NCI-H345 treated with DMSO at 0.1 percent for 48 hours (cell line): ENCODE measurements around the gene RGP1.

Experiments used
- DNase-seq: peaks from one replicate; lab custom pipeline; 2025; ENCODE audit not compliant: unreplicated experiment; lab: John Stamatoyannopoulos, UW

Gene RGP1

DNA sequence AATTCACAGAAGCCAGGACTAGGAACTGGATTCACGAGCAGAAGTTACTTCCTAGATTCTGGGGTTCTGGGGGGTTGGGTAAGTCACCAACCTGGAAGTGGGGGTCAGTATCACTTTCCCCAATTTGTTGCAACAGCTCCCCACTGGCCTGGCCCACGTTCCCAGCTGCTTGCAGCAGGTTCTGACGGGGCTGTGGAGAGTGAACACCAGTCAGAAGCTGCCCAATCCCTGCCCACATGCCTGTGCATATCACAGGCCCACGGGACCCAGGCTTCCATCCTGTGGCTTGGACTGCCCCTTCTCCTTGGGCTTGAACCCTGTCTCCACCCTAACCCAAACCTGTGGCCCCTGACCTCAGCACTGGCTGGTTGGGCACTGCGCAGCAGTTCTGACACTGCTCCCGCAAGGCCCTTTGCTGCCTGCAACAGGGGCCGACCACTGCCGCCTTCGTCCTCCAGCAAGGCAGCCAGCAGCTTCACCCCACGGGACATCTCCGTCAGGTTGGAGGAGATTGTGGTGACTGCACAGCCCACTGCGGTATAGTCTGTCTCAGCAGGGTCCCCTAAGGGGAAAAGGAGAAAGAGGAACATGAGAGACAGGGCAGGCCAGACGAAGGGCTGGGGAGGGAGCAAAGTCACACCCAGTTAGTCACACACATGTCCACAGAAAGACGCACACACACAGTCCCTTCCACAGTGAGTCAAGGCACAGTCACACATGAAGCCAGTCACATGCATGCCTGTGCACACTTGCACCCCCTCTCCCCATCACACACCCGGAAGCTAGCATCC lies 30.2 kb upstream of the RGP1 start:
- DNase-seq: no peak

DNA sequence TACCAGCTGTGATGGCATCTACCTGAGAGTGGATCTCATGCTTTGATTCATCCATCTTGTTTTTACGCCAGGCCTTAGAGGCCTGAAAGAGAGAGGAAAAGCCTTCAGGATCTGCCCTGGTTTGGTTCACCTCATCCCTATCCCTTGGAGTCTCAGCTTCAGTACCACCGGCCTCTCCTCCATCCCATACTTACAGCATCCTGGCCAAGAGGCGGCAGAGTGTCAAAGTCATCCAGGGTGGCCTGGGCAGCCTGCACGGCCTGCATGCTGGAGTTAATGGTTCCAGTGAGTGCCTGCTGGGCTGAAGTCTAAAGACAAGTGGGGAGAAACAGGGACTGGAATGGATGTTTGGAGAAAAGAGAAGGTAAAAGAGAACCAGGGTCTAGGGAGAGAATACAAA lies 29.5 kb upstream of the RGP1 start:
- DNase-seq: no peak

DNA sequence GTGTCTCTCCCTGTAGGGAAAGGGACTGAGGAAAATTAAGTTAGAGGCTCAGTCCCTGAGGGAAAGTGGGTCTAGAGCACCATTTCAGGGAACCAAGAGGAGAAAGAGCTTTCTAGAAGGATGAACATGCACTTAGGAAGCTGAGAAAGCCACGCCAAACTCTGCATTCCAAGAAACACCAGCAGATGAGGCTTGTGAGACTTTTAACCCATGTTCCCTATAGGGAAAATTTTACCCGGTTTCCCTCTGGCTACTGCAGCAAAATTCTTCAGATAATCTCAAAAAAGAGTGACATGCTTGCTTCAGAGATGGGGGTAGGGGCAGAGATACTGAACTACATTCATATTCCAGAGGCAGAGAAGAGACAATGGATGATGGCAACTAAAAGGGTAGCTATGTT lies 25.7 kb upstream of the RGP1 start:
- DNase-seq: no peak

DNA sequence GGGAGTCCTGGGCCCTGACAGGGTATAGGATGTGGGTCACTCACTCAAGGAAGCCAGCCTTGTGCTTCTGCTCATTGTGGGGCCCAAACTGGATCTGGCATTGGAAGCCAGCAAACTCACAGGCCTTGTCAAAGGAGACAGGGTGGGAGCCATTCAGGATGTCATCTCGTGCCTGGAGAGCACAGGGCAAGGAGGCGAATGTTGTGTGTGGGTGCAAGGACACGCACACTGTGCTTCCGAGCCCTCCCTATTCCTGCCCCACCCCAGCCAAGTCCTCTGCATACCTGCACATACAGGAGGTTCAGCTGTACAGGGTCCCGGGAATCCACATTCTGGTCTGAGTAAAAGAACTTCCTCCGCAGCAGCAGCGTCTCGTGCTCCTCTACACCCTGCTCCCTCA lies 25.2 kb upstream of the RGP1 start:
- DNase-seq: no peak

DNA sequence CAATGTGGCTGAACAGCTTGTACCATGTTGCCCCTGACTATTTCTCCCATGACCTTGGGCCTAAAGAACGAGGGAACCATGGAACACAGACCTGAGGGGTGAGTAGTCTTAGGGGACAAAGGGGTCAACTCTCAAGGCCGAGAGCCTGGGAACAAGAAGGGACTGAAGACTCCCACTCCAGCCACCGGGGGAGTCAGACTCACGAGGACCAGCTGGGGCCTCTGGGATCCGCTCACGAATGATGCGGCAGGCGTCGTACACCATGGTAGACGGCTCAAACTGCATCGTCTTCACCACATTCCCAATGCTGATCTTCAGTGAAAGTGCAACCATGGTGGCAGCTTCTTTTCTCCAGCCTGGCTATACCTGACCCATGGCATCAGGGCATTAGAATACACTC lies 23.7 kb upstream of the RGP1 start:
- no peak for DNase-seq

DNA sequence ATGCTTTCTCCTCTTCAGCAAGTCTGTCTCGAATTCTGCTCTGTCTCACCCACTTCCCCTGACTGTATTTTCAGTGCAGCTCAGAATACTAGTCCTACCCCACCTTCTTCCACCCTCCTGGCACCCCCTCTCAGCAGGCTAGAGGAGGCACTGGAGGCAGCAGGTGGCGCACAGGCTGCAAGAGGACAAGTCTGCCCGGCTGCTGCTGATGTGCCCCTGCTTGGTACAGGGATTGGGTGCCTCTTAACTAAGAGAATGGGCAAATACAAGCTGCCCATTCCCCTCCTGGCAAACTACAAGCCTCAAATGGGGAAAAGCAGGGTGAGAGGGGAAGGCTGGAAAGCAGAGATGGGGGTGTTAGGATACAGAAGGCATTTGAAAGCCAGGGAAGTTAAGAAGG lies 22.2 kb upstream of the RGP1 start:
- no peak for DNase-seq

DNA sequence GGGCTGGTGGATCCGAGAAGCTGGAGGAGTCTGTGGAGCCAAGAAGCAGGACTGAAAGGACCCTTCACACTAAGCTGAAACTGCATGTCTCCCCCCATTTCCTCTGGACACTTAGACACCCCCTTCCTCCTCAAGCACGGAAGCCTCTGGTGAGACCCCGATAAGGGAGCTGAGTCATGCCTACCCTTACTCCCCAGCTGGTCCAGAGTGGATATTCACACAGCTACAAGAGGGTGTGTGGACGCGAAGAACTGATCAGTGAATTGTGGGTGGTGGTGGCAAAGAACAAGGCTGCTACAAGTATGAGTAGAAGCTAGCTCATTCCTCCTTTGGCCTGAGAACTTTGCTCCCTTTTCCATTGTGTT lies 21.4 kb upstream of the RGP1 start:
- DNase-seq: no peak

DNA sequence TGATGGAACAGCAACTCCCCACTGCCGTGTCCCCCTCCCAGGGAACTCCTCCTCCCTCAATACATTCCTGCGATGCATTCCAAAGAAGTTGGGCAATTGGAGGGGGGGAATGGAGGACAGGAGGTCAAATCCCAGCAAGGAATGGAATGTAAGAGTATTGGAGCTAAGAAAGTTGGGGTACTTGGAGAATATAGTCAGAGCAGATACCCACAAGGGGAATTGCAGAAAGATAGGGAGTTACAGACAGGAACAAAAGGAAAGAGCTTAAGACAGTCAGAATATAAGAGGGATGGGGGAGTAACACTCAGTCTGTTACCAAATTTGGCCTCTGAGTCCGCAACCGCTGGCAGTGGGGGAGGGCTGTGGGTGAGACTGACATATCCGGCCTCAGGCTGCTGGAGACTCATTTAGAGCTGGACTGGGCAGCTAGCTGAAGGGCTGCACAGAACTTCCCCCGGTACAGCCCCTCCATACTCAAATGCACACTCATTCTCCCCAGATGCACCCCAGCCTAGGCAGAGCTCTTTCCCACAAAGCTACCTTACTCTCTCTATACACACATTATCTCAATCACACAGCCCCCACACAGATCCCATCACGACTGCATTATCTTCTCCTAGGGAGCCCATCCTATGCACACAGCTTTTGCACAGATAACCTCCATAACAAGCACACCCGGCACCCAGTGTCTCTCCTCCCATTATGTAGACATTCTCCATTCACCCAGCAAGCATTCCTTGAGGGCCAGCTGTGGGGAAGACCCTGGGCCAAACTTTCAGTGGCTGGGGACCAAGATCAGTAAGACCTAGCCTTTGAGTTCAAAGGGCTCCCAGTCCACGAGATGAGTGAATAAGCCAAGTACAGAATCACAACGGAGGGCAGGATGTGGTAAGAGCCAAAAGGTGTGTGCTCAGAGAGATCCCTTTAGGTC lies 20.8 kb upstream of the RGP1 start:
- no peak for DNase-seq

DNA sequence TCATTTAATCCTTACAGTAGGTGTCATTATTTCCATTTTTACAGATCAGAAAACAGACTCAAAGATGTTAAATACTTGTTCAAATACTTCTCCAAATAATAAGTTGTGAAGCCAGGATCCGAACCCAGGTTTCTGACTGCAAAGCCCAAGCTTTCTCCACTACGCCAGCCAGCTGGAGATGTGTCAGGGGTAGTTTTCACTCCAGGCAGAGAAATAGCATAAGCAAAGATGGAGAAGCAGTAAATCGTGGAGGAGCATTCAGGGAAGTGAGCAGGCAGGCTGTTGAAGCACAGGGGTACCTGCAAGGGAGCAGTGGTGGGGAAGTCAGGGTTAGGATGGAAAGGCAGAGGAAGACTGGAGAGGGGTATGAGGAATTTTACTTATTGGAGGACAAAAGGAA lies 20.0 kb upstream of the RGP1 start:
- DNase-seq: no peak

DNA sequence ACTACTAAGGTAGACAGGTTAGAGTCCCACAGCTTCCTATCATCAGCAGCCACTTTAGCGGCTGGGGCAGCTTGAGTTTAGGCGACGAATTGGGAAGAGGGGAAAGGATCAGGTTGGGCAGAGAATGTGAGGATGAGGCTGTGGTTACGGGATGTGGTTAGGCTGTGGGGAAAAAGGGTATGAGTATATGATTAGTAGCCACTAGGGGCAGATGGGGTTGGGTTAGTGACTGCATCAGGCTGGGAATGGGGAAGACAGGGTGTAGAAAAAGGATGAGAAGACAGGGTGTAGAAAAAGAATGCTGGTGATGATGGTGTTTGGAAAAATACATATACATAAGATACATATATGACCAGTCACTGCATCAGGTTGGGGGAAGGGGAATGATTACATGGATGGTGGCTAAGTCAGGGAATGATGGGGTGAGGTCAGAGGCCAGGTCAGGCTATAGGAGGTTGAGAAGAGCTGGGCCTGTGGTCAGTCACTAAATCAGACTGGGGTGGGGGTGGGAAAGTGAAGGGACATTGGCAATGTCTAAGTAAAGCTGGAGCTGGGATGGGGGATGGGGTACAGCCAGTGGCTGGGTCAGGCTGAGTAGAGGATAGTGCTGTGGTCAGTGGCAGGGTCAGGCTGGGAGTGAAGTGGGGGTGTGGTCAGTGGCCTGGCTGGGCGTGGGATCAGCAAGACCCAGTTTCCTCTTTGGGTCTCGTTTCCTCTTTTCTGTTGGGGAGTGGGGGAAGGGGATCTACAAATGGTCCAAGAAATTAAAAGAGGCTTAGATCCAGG lies 19.2 kb upstream of the RGP1 start:
- no peak for DNase-seq

DNA sequence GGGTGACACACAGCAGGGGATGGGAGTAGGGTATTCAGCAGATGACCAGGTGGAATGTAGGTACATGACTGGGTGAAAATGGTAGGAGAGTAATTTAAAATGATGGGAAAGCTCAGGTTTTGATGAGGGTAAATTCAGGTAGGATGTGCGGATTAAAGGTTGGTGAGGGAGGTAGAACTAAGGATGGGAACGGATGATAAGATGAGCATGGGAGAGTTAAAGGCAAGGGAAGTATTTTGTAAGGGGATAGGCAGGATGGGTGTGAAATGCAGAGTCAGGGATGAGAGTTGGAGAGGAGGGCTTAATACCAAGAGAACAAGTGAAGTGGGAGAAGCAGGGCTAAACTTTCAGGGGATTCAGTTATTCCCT lies 18.6 kb upstream of the RGP1 start:
- DNase-seq: no peak

DNA sequence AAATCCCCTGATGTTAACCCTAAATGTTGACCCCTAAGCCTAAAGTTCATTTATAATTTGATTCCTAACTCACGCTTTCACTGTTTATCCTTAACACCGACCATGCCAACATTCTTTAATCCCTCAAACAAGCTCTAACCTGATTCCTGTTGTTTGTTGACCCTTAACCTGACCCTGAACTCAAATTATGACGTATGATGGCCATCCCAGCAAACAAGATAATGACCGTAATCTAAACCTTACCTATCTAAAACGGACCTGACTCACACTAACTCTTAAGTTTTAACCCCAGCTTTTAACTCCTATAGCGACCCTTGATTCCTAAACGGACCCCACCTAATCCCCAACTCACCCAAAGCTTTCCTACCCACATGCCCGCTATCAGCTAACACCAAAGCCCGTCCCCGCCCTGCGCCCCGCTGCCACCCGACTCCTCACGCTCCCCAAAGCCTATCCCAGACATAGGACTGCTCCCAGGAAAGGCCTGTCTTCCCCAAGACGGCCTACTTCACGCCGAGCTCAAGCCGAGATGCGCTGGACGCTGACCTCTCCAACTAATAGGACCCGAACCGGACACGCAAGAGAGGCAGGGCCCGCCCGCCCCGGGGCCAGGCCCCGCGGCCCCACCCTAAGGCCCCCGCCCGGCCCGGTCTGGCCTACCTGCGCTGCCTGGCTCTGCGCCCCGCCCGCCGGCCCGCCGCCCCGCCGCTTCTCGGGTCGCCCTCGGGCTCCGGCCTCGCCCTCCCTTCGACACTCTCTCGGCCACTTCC lies 17.5 kb upstream of the RGP1 start:
- DNase-seq: no peak

DNA sequence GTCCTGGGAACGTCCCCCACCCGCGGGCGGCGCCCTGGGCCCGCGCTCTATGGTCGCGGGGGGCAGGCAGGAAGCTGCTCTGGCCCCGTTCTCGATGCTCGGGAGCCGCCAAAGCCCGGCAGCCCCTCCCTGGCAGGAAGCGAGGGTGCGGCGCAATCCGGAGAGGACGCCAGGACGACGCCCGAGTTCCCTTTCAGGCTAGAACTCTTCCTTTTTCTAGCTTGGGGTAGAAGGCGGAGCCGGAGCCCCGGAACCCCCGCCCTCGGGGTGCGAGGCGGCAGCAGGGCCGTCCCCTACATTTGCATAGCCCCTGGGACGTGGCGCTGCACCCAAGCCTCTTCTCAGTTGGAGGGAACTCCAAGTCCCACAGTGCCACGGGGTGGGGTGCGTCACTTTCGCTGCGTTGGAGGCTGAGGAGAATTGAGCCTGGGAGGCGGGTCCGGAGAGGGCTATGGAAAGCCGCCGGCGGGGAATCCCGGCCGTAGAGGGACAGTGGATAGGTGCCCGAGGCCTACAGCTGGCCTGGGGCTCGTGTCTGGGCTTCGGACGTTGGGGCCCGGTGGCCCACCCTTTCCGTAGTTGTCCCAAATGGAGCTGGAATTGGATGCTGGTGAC lies 16.8 kb upstream of the RGP1 start, which contains the start of the genes CREB3 and TLN1:
Gene CREB3, plus strand, starts transcription at position 482 of the 615 bp plus-strand sequence. Its CDS starts 107 bp downstream, at position 589.
Gene TLN1, minus strand, starts transcription at position 11 of the 615 bp plus-strand sequence. CDS start 6,501 bp downstream, outside the sequence.
- peak; percentile 96 for DNase-seq

DNA sequence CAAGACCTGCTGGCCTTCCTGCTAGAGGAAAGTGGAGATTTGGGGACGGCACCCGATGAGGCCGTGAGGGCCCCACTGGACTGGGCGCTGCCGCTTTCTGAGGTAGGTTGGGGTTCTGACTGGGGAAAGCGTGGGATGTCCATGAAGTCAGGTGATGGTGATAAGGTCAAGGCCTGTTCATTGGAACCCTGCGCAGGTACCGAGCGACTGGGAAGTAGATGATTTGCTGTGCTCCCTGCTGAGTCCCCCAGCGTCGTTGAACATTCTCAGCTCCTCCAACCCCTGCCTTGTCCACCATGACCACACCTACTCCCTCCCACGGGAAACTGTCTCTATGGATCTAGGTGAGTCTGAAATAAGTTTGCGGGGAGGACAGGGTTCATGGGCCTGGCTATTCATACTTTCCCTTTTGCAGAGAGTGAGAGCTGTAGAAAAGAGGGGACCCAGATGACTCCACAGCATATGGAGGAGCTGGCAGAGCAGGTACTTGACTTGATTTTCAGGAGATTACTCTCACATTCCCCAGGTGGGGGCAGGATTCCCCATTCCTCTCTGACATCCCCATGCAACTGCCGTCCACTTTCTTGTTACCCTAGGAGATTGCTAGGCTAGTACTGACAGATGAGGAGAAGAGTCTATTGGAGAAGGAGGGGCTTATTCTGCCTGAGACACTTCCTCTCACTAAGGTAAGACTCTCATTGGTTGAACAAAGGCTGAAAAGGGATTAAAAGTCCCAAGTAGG lies 16.1 kb upstream of the RGP1 start:
- peak; percentile 19 for DNase-seq

DNA sequence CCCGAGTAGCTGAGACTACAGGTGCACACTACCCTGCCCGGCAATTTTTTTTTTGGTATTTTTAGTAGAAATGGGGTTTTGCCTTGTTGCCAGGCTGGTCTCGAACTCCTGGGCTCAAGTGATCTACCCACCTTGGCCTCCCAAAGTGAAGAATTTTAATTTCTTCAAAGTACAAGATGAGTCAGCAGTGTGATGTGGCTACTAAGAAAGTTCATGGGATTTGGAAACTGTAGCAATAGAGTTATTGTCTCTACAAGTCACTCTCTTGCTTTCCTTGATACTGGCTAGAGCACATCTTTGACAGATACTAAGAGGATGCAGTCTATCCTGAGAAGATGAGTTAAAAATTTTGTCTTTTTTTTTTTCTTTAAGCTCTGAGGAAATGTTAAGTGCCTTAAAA lies 15.0 kb upstream of the RGP1 start:
- DNase-seq: no peak

DNA sequence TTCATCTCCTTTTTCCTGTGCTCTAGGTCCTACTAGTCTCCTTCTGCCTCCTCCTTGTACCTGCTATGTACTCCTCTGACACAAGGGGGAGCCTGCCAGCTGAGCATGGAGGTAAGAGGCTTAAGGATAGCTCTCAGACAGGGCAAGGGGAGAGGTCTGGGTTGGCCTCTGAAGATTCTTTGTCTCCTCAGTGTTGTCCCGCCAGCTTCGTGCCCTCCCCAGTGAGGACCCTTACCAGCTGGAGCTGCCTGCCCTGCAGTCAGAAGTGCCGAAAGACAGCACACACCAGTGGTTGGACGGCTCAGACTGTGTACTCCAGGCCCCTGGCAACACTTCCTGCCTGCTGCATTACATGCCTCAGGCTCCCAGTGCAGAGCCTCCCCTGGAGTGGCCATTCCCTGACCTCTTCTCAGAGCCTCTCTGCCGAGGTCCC lies 12.9 kb upstream of the RGP1 start:
- DNase-seq: peak; percentile 41

DNA sequence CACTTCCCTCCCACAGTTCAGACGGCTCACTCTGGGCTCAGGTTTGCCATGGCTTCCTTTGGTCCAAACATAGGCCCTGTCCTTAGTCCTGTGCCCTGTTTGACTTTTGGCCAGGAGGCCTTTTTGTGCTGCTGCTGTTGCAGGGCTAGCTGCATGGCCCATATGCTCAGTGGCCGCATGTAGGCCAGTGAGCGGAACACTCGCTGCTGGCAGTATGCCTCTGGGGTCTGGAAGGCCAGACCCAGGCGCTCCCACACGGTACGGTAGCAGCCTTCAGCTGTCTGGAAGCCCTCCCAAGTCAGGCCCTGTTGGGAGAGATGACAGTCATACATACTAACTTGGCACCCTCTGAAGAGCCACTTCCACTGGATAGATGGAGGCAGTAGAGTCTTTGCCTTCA lies 11.9 kb upstream of the RGP1 start:
- no peak for DNase-seq

DNA sequence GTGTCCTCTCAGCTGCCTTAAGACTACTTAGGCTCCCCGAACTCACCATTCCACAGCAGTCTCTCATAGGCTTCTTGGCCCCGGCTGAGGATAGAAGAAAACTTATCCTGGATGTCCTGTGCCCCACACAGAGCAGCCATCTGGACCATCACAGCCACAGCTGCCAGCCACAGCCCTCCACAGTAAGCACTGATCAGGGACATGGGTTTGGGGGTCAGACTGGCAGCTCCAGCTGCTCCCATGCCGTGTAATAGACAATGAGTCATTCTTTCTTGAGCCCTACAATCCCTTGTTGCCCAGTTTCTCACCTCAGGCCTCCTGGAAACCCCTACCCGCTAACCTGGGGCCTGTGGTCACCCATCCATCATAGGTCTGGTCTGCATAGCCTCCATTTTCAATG lies 10.9 kb upstream of the RGP1 start:
- DNase-seq: no peak

DNA sequence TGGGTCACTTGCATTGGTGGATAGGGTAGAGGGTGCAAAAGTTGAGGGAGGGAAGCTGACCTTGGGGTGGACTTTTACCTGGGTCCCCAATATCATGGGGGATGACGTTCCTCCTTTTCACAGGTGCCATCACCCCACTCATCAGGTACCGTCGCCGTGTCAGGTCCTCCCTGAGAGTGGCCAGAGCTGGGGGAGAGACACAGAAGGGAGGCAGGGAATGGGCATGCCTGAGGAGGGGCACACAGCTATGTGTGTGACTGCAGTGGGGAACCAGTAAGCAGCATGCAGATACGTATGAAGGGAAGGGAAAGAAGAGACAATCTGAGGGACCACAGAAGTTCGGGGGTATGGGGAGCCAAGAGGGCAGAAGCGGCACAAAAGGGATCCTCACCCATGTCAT lies 10.2 kb upstream of the RGP1 start:
- no peak for DNase-seq
